Large intestine (tissue), 3 donors: Measurements from ENCODE around the gene GSAP. TPM values are rescaled to one million over a fixed set of nuclear protein-coding genes. Genes with fewer than 3 reads are reported as not detected.
A peak's percentile ranks its signal among the peaks of the same experiment; 100 is the strongest.

Experiments
- DNase-seq, 2 donors: peaks; one replicate each; pipeline versions ENCODE4 v3.0.0 to v3.0.0-alpha.2; 2013
- H3K27ac ChIP-seq: one replicate; pipeline ENCODE4 v1.5.1; 2013; ENCODE audit warnings: low read length
- H3K27me3 ChIP-seq: 2 replicates; pipeline ENCODE4 v1.6.1; 2013; ENCODE audit warnings: low read length; ENCODE audit not compliant: control insufficient read depth, insufficient read depth
- H3K36me3 ChIP-seq: 2 replicates; pipeline ENCODE4 v1.6.1; 2013; ENCODE audit warnings: low read length; ENCODE audit not compliant: control insufficient read depth, insufficient read depth
- H3K4me1 ChIP-seq: one replicate; pipeline ENCODE4 v1.6.1; 2013; ENCODE audit warnings: low read length; ENCODE audit not compliant: control insufficient read depth, insufficient read depth
- H3K4me3 ChIP-seq: one replicate; pipeline ENCODE4 v1.5.1; 2013; ENCODE audit warnings: low read length
- H3K9me3 ChIP-seq: one replicate; pipeline ENCODE4 v1.6.1; 2013; ENCODE audit warnings: mild to moderate bottlenecking, low read depth, low read length, moderate library complexity; ENCODE audit not compliant: control insufficient read depth
- WGBS: methylation state at CpG from one replicate; pipeline ENCODE4 v1.1.5; 2013; ENCODE audit warnings: low lambda C conversion rate; ENCODE audit not compliant: insufficient coverage; 5-methylcytosine and 5-hydroxymethylcytosine counted together
- polyA plus RNA-seq: library from polyadenylated mRNA; unstranded; fragments of 120-200 nt; gene quantifications from one replicate; pipeline ENCODE4 v1.2.1, GENCODE V29; 2013

The GSAP gene
- polyA plus RNA-seq, 1 donor: 13.6 TPM

- no CpG with 5 or more reads among the region's 1 CpG for WGBS
- no peaks in the 10 kb centered on the region for H3K27me3 ChIP-seq
- no peaks in the 10 kb centered on the region for H3K9me3 ChIP-seq
- H3K4me1 ChIP-seq: peaks cover 8% of the 10 kb centered on the region
- no peak for DNase-seq
- H3K4me3 ChIP-seq: no peak overlapping the region
- H3K36me3 ChIP-seq: no peaks in the 10 kb centered on the region
- H3K27ac ChIP-seq: no peak overlapping the region
Observed at GRCh38 chr7:77395626-77396025, 20.5 kb downstream of the GSAP start.

- no peaks in the 10 kb centered on the region for H3K27me3 ChIP-seq
- H3K4me1 ChIP-seq: peaks cover 8% of the 10 kb centered on the region
- H3K27ac ChIP-seq: no peak overlapping the region
- 67% methylated on average over 5 of the region's 6 CpGs for WGBS
- H3K9me3 ChIP-seq: no peaks in the 10 kb centered on the region
- no peak overlapping the region for H3K4me3 ChIP-seq
- no peaks in the 10 kb centered on the region for H3K36me3 ChIP-seq
- no peak for DNase-seq
Observed at GRCh38 chr7:77393954-77394353, 22.2 kb downstream of the GSAP start.

- WGBS: 79% methylated on average over 2 of the region's 5 CpGs
Observed at GRCh38 chr7:77393261-77393660, 22.9 kb downstream of the GSAP start.

DNA sequence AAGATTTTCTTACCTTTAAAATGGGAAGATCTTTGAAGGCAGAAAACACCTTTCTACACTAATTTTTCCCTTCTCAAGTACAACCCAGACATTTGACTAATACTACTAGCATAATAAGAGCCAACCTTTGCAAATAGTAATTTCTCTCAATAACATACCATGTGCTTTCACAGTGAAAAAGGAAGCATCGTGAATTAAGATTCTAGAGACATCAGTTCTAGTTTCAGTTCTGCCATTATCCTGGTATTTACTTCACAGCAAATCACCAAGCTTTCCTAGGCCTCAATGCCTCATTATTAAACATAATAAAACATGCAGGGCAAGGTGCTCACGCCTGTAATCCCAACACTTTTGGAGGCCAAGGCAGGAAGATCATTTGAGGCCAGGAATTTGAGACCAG, 24.9 kb downstream of the GSAP start:
- Histone ChIP-seq H3K36me3 (no peaks in the 10 kb centered on the region), H3K9me3 (no peaks in the 10 kb centered on the region), H3K27ac (no peak overlapping the region), H3K4me1 (peaks cover 6% of the 10 kb centered on the region), H3K4me3 (no peak overlapping the region), H3K27me3 (no peaks in the 10 kb centered on the region)
- WGBS: 60% methylated on average over 1 of the region's 2 CpGs
- no peak for DNase-seq

More at GRCh38 chr7:77393261-77393660, 22.9 kb downstream of the GSAP start:
- no peak for DNase-seq
- Histone ChIP-seq H3K9me3 (no peaks in the 10 kb centered on the region), H3K27me3 (no peaks in the 10 kb centered on the region), H3K36me3 (no peaks in the 10 kb centered on the region), H3K27ac (no peak overlapping the region), H3K4me1 (peaks cover 8% of the 10 kb centered on the region), H3K4me3 (no peak overlapping the region)

- 44% methylated on average over 2 of the region's 5 CpGs for WGBS
- H3K27me3 ChIP-seq: no peaks in the 10 kb centered on the region
- H3K27ac ChIP-seq: no peak overlapping the region
- H3K4me1 ChIP-seq: no peaks in the 10 kb centered on the region
- H3K36me3 ChIP-seq: peaks cover 7% of the 10 kb centered on the region
- no peaks in the 10 kb centered on the region for H3K9me3 ChIP-seq
- no peak for DNase-seq
- H3K4me3 ChIP-seq: no peak overlapping the region
Observed at GRCh38 chr7:77388055-77388641, 28.0 kb downstream of the GSAP start.

GRCh38 chr7:77386165-77386822, 29.9 kb downstream of the GSAP start:
- Histone ChIP-seq H3K4me1 (no peaks in the 10 kb centered on the region), H3K27ac (no peak overlapping the region), H3K9me3 (no peaks in the 10 kb centered on the region), H3K27me3 (no peaks in the 10 kb centered on the region), H3K36me3 (peaks cover 7% of the 10 kb centered on the region), H3K4me3 (no peak overlapping the region)
- WGBS: 70% methylated on average over 4 of the region's 7 CpGs
- no peak for DNase-seq

- no peaks in the 10 kb centered on the region for H3K4me1 ChIP-seq
- no peak for DNase-seq
- no peaks in the 10 kb centered on the region for H3K27me3 ChIP-seq
- H3K9me3 ChIP-seq: no peaks in the 10 kb centered on the region
- no peak overlapping the region for H3K4me3 ChIP-seq
- peaks cover 7% of the 10 kb centered on the region for H3K36me3 ChIP-seq
- H3K27ac ChIP-seq: no peak overlapping the region
- no CpG with 5 or more reads among the region's 6 CpGs for WGBS
Observed at GRCh38 chr7:77383333-77383740, 32.8 kb downstream of the GSAP start.

DNA sequence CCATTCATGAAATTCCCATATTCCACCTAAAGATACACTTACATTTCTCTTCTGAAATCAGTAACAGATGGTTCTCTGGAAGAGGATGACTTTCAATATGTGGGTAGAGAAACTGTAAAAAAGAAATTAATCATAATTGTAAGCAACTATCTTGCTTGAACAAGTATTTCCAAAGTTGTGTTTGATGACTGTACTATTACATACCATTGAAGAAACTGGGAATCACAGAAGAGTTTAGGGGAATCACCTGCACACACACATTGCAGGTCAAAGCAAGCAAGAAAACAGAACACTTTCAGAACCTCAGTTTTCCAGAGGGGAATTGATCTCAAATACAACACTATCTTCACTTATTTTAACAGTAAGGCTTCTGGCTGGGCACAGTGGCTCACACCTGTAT, 33.6 kb downstream of the GSAP start:
- H3K4me1 ChIP-seq: no peaks in the 10 kb centered on the region
- H3K27ac ChIP-seq: no peak overlapping the region
- no peaks in the 10 kb centered on the region for H3K27me3 ChIP-seq
- no peaks in the 10 kb centered on the region for H3K9me3 ChIP-seq
- H3K4me3 ChIP-seq: no peak overlapping the region
- peaks cover 7% of the 10 kb centered on the region for H3K36me3 ChIP-seq
- no peak for DNase-seq

DNA sequence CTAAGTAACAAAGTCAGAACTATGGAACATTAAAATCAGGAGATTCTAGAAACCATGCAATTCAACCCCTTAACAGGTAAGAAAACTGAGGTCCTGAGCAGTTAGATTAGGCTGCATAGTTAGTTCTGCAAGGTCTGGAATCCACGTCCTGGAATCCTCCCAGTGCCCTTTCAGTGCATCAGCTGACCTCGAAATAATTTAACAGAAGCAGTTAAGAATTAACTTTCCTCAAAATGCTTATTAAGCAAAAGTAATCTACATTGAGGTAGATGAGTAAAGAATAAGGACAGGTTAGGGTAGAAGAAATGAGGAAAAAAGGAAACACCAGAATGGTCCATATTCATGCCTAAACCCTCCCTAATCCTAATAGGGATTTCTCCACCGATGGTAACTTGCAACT, 37.6 kb downstream of the GSAP start:
- DNase-seq: no peak
- Histone ChIP-seq H3K27me3 (no peaks in the 10 kb centered on the region), H3K4me3 (no peak overlapping the region), H3K9me3 (no peaks in the 10 kb centered on the region), H3K27ac (no peak overlapping the region), H3K36me3 (peaks cover 7% of the 10 kb centered on the region), H3K4me1 (no peaks in the 10 kb centered on the region)
- no CpG with 5 or more reads among the region's 3 CpGs for WGBS

GRCh38 chr7:77370606-77371005, 45.5 kb downstream of the GSAP start:
- WGBS: 91% methylated on average over 1 of the region's 1 CpG
- H3K27me3 ChIP-seq: no peaks in the 10 kb centered on the region
- H3K36me3 ChIP-seq: no peaks in the 10 kb centered on the region
- no peaks in the 10 kb centered on the region for H3K9me3 ChIP-seq
- no peaks in the 10 kb centered on the region for H3K4me1 ChIP-seq
- DNase-seq: no peak
- H3K27ac ChIP-seq: no peak overlapping the region
- H3K4me3 ChIP-seq: no peak overlapping the region

DNA sequence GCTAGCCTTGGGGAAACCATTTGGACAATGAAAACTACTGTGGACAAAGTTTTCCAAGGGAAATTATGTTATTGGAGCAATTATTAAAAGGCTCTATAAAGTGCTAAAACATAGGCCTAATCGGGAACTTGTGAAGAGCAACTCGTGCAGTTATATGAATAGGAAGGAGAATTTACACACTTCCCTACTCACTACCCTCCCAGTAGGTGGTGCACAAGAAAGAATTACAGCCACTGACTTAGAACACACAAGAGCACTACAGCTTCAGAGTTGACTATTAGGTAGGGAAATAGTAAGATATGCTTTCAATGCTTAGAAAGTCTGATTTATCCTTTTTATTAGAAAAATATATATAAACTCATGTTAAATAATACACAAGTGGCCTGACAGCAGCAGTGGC, 47.2 kb downstream of the GSAP start:
- H3K36me3 ChIP-seq: no peaks in the 10 kb centered on the region
- H3K4me3 ChIP-seq: no peak overlapping the region
- no peaks in the 10 kb centered on the region for H3K4me1 ChIP-seq
- H3K27me3 ChIP-seq: no peaks in the 10 kb centered on the region
- peak in 1 of 2 donors; percentile 4 for DNase-seq
- no CpG with 5 or more reads among the region's 2 CpGs for WGBS
- H3K27ac ChIP-seq: no peak overlapping the region
- H3K9me3 ChIP-seq: no peaks in the 10 kb centered on the region
